ENCODE results near the gene SMAD9.

DNA sequence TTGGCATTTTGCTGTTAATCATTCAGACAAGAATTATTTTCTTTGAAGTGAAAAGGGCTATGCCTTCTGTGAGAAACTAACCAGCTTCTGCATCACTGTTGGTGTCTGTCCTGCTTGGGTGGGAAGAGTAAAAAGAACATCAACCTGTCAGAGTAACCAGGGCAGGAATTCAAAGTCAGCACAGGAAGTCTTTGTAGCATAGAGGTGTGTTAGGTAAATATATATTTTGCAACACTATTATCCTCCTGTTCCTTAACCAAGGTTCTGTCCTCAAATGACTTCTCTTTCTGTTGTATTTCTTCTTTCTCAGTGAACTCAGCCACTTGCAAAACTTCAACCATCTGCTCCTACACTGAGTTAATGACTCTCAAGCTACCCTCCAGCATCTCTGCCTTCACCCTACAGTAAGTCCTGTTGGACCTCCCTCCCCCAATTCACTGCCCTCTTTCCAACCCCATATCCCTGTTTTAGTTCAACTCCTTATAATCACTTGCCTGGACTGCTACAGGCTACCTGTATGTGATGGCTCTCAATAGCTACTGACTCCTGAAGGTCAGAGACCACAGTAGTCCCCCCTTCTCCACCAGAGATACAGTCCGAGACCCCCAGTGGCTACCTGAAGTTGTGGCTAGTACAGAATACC lies 49.9 kb downstream of the SMAD9 start:
- TF ChIP-seq FOXK2 (IDR thresholded peaks at IDR 0.05) (no peak), PKNOX1 (IDR thresholded peaks at IDR 0.05) (no peak), LEF1 (IDR thresholded peaks at IDR 0.05; ENCODE audit: borderline replicate concordance) (no peak), CTBP1 (IDR thresholded peaks at IDR 0.05; ENCODE audit: borderline replicate concordance) (no peak), FOXM1 (IDR thresholded peaks at IDR 0.05; ENCODE audit: borderline replicate concordance) (no peak), FOXA1 (IDR thresholded peaks at IDR 0.05) (no peak), SP1 (IDR thresholded peaks at IDR 0.05) (no peak), SUZ12 (IDR thresholded peaks at IDR 0.05) (no peak), NFRKB (IDR thresholded peaks at IDR 0.05) (no peak), TARDBP (IDR thresholded peaks at IDR 0.05) (no peak)

Data from HEK293T (cell line).